ENCODE data around the gene LGALS9B. TPM values are rescaled to one million over a fixed set of nuclear protein-coding genes. Genes with fewer than 3 reads are reported as not detected.
"Not testable (repeated sequence)": the region's sequence is repeated elsewhere in the genome, so short reads cannot be mapped to it uniquely, and the experiment has no call there.

LGALS9B gene
- total and polyA plus RNA-seq, 2 donors (not counting 1 experiment from before 2014, with no cell fraction given): not detected

- peak in 1 of 2 donors; percentile 2 for DNase-seq (ENCODE audit: low read depth in 2 of 2)
- H3K27ac ChIP-seq (ENCODE audit: insufficient read depth, low read length); H2AFZ ChIP-seq (ENCODE audit: low read length): not testable (repeated sequence)
Observed at GRCh38 chr17:20400559-20401305, 66.6 kb downstream of the LGALS9B start.

More at GRCh38 chr17:20400559-20401305, 66.6 kb downstream of the LGALS9B start:
- not testable (repeated sequence) for H3K27me3 ChIP-seq (ENCODE audit: control insufficient read depth, insufficient read depth, low read length); H3K9ac ChIP-seq (ENCODE audit: insufficient read depth, low read length); H3K4me3 ChIP-seq (replicated peaks in 1 of 4; ENCODE audit: control extremely low read depth in 1 of 4, insufficient read depth in 1 of 4, low read depth in 3 of 4, low read length in 4 of 4); H3K79me2 ChIP-seq (ENCODE audit: control insufficient read depth, insufficient read depth, low read length); H3K36me3 ChIP-seq (ENCODE audit: control insufficient read depth, insufficient read depth, low read length); H3K9me3 ChIP-seq (ENCODE audit: control insufficient read depth, insufficient read depth, low read depth, low read length); H4K20me1 ChIP-seq (ENCODE audit: control insufficient read depth, extremely low read depth, insufficient read depth, low read length); H3K4me2 ChIP-seq (ENCODE audit: extremely low read depth, insufficient read depth, low read length); H3K4me1 ChIP-seq (ENCODE audit: control insufficient read depth, extremely low read depth, insufficient read depth, low read length)

Other genes with a start within 250 kb of the LGALS9B start
- not detected in 2 replicates for gene CDRT15L2, start 112.2 kb upstream of the LGALS9B start, total RNA-seq
- gene CDRT15L2, start 112.2 kb upstream of the LGALS9B start, polyA plus RNA-seq: not detected in 2 replicates

All from fibroblast of lung (primary cell).